Measurements from ENCODE around the gene SASH1. TPM values are rescaled to one million over a fixed set of nuclear protein-coding genes. Genes with fewer than 3 reads are reported as not detected.

The SASH1 gene
- total RNA-seq, 1 experiment from 2014 or later, result 33.2 TPM

GRCh38 chr6:148407372-148407771 is 64.7 kb downstream of the SASH1 start:
- Histone ChIP-seq H2BK20ac (ENCODE audit: low read depth, low read length, poor library complexity, severe bottlenecking) (no peak overlapping the region), H3K27ac (ENCODE audit: insufficient read length, low read depth, low read length) (no peak overlapping the region), H3K79me2 (ENCODE audit: insufficient read depth, low read length) (no peaks in the 10 kb centered on the region), H4K91ac (ENCODE audit: insufficient read length, low read depth, low read length) (no peak overlapping the region), H3K23ac (ENCODE audit: insufficient read length, low read depth, low read length) (no peak overlapping the region), H3K9me3 (ENCODE audit: control insufficient read depth, low read depth, low read length) (no peaks in the 10 kb centered on the region), H3T11ph (ENCODE audit: low read length) (no peak overlapping the region), H2AFZ (ENCODE audit: low read length) (no peak overlapping the region), H3K4me2 (ENCODE audit: insufficient read depth, insufficient read length, low read length) (no peak overlapping the region), H2AK5ac (ENCODE audit: insufficient read length, low read length) (no peak overlapping the region), H3K4me1 (ENCODE audit: insufficient read depth, low read length) (peaks cover 5% of the 10 kb centered on the region; the same call in 1 of the 2 replicates), H2BK5ac (ENCODE audit: insufficient read length, low read length) (no peak overlapping the region), H3K4ac (ENCODE audit: low read depth, low read length) (no peak overlapping the region), H2BK120ac (ENCODE audit: low read depth, low read length, poor library complexity, severe bottlenecking) (no peak overlapping the region), H3K14ac (ENCODE audit: insufficient read depth, low read length) (no peak overlapping the region), H4K8ac (replicated peaks; ENCODE audit: insufficient read length, low read depth, low read length) (no peak overlapping the region), H2BK12ac (ENCODE audit: insufficient read length, low read depth, low read length) (no peak overlapping the region), H3K23me2 (ENCODE audit: insufficient read length, low read depth, low read length, poor library complexity, severe bottlenecking) (no peaks in the 10 kb centered on the region), H3K56ac (ENCODE audit: insufficient read length, low read depth, low read length) (no peak overlapping the region), H3K79me1 (ENCODE audit: insufficient read depth, low read depth, low read length, poor library complexity, severe bottlenecking) (no peaks in the 10 kb centered on the region), H4K20me1 (ENCODE audit: control insufficient read depth, insufficient read depth, insufficient read length) (no peaks in the 10 kb centered on the region), H3K18ac (ENCODE audit: insufficient read length, low read depth, low read length) (no peak overlapping the region), H4K5ac (ENCODE audit: insufficient read length, low read depth, low read length) (no peak overlapping the region), H3K9ac (ENCODE audit: extremely low read depth, insufficient read length, low read length) (no peak overlapping the region), H3K27me3 (ENCODE audit: insufficient read depth, low read length) (no peaks in the 10 kb centered on the region), H2BK15ac (ENCODE audit: low read depth, low read length) (no peak overlapping the region)
- H3K4me3 Mint-ChIP-seq, result no peak overlapping the region
- peaks cover 4 to 8% (median 7%) of the 10 kb centered on the region in 3 experiments; a peak in 5 of 7 replicates for H3K36me3 Mint-ChIP-seq (ENCODE audit: insufficient read depth in 1 of 3, low read depth in 3 of 3)
- H3K27me3 Mint-ChIP-seq (ENCODE audit: low read depth), result no peaks in the 10 kb centered on the region
- no peak for DNase-seq
- peaks cover 0 to 3% of the 10 kb centered on the region in 2 experiments; a peak in 1 of 5 replicates for H3K9me3 Mint-ChIP-seq
- WGBS (ENCODE audit: extremely low coverage, insufficient read length, low lambda C conversion rate), result no CpG with 5 or more reads among the region's 7 CpGs
- peak overlapping the region in 1 of 3 experiments; percentile 46; a peak in 2 of 7 replicates for H3K27ac Mint-ChIP-seq
- H3K4me1 Mint-ChIP-seq, result peaks cover 13 to 19% of the 10 kb centered on the region in 2 experiments
- TF ChIP-seq CTCF (conservative IDR thresholded peaks at IDR 0.05), result no peak
